HG03103 (cell line): Measurements from ENCODE around the gene TGFB1I1.
A peak's percentile ranks its signal among the peaks of the same experiment; 100 is the strongest.

Experiments
- ATAC-seq: cut with Tn5 transposase; IDR thresholded peaks from one replicate; pipeline ENCODE4 v1.9.1; 2021; ENCODE audit warnings: low read depth; ENCODE audit not compliant: unreplicated experiment

TGFB1I1 gene

DNA sequence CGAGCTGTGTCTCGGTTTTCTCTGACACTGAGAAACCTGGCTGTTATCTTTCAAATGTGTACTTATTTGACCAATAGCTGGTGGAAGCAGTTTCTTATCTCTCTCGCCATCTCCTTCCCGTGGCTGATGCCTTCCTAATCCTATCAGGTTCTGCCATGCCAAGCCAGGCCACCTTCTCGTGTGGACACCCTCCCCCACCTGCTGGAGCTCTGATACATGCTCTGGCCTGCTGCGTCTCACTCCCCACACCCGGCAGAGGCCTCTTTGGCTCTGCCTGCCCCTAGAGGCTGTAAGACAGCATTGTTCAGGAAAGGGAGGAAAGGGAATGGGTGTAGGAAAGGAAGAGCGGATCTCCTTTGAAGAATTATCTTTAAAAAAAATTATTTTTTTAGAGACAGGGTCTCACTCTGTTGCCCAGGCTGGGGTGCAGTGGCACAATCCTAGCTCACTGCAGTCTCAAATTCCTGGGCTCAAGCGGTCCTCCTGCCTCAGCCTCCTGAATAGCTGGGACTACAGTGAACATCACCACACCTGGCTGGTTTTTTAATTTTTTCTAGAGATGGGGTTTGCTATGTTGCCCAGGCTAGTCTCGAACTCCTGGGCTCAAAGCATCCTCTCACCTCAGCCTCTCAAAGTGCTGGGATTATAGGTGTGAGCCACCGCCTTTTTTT is 20.1 kb upstream of the TGFB1I1 start:
- peak; percentile 63 for ATAC-seq

DNA sequence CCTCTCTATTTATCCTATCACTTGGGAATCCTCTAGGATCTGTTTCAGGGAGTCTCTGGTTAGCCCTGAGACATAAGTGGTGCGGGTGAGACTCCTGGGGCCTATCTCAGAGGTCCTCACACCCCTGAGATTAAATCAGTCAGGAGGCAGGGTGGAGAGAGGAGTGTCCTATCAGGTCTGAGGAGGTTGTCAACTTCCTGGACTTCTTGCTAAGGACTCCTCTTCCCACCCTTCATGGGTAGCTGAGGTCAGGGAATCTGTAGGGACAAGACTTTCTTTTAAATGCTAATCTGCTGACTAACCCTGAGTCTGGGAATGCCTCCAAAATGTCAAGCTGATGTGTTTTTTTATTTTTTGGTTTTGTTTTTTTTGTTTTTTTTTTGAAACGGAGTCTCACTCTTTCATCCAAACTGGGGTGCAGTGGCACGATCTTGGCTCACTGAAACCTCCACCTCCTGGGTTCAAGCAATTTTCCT is 19.3 kb upstream of the TGFB1I1 start:
- no peak for ATAC-seq

DNA sequence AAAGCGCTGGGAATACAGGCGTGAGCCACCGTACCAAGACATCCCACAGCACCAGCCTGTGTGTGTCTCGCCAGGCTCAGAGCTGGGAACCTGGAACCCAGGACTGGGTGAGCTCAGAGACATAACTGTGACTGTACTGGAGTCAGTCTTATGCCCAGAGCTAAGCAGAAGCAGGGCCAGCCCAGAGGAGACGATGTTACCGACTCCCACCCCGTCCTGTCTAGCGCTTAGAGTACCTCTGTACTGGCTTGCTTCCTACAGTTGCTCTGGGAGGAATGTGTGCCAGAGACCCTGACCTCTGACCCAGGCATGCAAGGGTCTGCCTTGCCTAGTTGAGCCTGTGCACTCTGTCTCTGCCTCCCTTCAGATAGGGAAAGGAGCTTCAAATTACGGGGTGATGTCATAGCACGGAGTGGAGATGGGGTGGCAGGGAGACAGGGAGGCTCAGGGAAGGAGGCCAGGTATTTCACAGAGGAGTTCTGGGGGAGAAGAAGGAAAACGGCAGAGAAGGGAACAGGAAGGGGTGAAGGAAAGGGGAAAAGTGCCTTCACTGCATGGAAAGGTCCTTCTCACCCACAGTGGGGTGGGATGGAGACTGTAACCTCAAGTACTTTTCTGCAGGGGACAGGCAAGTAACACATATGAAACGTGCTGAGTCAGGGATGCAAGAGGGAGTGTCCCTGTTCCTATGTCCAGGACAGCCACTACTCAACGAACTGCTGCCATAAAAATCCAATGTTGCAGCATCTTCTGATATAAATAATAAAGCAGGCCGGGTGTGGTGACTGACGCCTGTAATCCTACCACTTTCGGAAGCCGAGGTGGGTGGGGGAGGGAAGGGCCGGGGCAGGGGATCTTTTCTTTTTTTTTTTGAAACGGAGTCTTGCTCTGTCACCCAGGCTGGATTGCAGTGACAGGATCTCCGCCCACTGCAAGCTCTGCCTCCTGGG is 18.4 kb upstream of the TGFB1I1 start:
- ATAC-seq: no peak

DNA sequence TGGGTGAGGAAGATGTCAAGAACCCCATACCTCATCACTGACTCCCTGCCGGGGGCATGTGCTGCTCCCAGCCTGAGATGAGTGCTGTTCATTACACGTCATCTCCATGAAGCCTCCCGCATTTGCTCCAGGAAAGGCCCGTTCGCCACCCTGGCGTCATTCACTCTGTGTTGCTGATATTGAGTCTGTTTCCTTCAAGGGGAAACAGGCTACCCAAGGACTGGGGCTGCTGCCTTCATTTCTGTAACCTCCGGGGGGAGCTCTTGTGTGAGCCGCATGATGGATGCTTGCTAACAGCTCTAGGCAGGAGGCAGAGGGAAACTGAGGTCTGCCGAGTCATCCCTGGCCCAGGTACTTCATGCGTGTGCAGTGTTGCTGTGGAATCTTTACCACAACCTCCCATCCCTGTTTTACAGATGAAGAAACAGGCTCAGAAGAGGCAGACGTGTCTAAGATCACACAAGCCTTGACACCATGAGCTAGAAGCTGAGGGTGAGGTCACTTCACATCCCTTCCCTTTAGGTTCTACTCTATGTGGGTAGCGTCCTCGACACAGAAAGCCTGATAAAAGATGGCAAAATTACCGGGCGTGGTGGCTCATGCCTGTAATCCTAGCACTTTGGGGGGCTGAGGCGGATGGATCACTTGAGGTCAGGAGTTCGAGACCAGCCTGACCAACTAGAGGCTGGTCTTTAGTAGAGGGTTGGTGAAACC is 16.2 kb upstream of the TGFB1I1 start:
- ATAC-seq: no peak

DNA sequence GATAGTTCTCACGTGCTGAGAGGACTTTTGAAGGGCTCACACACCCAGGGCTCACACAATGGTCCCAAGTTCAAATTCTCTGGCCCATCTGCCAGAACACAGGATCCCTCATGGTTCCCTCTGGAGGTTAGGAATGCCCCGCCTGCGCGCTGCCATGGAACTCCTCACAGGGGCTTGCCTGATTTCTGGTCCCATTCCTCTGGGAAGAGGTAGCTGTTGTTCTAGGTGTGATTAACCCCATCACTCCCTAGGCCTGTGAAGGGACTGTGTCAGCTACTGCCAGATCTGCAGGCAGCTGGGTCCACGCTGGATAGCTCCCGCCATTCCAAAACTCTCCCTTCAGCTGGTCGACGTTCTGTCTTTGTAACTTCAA is 15.0 kb upstream of the TGFB1I1 start:
- ATAC-seq: no peak

DNA sequence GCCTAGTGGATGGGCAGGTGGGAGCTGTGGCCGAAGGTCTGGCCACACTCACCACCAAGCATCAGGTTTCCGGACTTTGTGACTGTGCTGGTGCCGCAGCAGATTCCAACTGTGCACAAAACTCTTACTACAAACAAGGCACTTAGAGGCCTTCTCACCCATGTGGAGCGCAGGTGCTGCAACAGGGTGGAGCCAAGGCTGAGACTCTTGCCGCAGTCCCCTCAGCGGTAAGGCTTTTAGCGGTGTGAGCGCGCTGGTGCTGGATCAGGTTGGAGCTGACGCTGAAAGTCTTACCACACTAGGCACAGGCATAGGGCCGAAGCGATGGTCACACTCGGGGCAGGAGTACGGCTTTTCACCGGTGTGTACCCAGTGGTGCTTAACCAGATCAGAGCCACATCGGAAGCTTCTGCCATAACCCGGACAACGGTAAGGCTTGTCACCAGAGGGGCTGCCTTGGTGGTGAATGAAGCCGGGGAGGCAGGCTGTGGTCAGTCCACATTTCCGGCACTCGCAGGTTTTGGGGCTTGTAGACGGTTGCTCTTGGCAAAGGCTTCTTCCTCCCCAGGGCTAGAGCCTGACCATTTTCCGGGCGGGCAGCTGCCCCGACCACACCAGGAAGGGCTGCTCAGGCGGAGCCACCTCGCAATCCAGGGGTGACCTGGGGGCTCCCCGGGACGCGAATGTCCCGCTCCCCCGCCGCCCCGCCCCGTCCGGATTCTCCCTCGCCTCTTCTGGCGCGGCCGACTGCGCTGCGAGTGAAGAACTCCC is 13.7 kb upstream of the TGFB1I1 start:
- ATAC-seq: no peak

DNA sequence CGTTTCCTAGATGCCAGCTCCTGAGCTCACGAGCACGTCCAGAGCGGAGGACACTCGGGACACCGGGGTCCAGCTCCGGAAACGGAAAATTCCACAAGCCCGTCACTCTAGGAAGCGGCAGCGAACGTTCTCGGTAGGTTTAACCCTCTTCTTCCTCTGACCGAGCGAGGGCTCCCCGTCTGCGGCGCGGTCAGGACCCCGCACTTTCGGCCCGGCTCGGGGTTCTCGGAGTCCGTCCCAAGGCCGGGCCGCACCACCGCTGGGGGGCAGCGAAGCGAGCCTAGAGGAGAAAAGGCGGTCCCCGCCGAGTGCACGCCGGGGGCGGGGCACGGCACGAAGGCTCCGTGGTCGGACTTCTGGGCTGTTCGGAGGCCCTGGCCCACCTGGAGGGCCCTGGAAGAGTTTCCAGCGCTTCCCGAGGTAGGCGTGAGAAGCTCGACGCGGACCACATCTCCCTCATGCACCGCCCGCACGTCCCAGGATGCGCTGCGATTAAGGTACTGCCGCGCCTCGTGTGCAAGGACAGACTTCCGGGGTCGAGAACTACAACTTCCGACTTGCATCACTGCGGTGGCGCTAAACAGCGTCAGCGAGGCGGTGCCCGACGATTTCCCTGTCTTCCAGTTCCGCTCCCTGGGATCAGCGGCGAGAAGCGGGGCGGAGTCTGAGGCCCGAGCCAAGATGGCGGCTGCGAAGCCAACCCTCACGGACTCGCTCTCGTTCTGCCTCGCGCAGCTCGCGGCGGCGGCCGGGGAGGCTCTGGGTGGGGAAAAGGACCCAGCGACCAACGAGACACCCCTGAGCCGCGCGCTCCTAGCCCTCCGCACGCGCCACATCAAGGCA is 12.9 kb upstream of the TGFB1I1 start, which contains the start of gene ARMC5:
Gene ARMC5 (plus strand): TSS at position 658 of the 843 bp plus-strand sequence. CDS start 24 bp downstream, at position 682.
- peak; percentile 59 for ATAC-seq

DNA sequence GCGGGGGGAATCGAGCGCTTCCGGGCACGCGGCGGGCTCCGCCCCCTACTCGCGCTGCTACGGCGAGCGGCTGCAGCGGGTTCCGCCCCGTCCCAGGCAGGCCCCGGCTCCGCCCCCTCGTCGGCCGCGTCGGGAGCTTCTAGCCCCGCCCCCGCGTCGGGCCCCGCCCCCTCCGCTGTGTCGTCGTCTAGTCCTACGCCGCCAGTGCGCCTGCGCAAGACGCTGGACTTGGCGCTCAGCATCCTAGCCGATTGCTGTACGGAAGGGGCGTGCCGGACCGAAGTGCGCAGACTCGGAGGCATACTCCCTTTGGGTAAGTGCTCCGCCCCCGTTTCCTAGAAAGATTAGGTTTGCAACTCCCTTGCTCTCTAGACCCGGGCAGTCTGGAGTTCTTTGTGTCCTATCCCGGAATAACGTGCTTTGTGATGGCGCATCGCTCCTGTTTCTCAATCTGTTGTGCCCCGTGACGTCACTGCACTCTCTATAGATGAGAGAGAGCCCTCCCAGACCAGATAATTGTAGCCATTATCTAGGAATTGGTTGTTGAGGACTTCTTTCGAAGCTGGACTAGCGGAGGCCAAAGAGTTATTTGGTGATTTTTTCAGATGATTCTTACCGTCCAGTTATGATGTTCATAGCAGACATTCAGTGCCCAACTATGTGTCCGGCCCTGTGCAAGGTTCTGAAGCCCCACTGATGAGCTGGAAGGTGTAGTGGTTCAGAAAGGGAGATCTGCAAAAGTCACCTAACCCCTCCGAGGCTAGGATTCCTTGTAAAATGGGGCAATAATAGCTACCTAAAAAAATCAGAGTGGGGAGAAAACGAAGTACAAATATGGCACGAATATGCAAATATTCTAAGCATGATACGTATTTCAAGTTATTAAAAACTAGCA is 12.0 kb upstream of the TGFB1I1 start:
- peak; percentile 57 for ATAC-seq

DNA sequence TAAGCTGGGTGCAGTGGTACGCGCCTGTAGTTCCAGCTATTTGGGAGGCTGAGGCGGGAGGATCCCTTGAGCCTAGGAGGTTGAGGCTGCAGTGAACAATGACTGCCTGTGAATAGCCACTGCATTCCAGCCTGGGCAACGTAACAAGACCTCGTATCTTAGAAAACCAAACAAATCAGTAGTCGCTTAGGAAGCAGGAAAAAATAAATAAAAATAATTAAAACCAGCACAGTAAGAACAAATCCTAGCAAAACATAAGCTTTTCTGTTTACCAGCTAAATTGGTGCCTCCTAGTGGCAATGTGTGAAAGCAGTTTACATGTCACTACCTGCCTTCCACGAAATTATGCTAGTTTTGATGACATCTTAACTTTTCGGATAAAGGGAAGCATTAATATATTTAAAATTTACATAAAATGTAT is 11.4 kb upstream of the TGFB1I1 start:
- no peak for ATAC-seq

DNA sequence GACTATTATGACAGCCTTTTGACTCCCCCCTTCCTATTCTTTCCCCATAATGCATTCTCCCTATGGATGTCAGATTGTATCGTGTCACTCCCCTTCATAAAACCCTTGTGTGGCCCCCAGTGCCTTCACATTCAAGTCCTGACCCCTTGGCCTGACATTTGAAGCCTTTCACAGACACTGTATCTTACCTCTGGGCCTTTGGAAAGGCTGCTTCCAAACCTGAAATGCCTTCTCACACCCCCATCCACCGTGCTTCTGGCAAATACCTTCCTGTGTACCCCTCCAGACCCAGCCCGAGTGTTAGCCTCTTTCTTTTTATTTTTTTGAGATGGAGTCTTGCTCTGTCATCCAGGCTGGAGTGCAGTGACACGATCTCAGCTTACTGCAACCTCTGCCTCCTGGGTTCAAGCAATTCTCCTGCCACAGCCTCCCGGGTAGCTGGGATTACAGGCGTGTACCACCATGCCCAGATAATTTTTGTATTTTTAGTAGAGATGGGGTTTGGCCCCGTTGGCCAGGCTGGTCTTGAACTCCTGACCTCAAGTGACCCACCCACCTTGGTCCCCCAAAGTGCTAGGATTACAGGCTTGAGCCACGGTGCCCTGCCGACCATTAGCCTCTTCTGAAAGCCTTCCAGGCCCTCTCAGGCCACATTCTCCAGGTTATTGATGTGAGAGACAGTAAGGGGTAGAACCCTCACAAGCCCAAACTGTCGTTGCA is 10.6 kb upstream of the TGFB1I1 start:
- ATAC-seq: no peak

DNA sequence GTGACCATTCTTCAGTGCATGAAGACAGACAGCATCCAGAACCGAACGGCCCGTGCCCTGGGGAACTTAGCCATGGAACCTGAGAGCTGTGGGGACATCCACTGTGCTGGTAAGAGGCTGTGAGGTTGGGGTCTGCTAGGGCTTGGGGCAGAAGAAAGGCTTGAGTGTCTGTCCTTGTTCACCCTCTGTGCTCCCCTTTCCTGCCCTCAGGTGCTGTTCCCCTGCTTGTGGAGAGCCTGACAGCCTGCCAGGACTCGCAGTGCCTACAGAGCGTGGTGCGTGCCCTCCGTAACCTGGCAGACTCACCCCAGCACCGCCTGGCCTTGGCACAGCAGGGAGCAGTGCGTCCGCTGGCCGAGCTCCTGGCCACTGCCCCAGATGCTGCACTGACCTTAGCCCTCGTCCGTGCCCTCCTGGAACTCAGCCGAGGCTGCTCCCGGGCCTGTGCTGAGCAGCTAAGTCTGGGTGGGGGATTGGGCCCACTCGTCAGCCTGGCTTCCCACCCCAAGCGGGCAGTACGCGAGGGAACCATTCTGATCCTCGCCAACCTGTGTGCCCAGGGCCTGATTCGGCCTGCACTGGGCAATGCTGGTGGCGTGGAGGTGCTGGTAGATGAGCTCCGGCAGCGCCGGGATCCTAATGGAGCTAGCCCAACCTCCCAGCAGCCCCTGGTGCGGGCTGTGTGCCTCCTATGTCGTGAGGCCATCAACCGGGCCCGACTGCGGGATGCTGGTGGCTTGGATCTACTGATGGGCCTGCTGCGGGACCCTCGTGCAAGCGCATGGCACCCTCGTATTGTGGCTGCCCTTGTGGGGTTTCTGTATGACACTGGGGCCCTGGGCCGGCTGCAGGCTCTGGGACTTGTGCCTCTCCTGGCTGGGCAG is 9.8 kb upstream of the TGFB1I1 start:
- no peak for ATAC-seq

DNA sequence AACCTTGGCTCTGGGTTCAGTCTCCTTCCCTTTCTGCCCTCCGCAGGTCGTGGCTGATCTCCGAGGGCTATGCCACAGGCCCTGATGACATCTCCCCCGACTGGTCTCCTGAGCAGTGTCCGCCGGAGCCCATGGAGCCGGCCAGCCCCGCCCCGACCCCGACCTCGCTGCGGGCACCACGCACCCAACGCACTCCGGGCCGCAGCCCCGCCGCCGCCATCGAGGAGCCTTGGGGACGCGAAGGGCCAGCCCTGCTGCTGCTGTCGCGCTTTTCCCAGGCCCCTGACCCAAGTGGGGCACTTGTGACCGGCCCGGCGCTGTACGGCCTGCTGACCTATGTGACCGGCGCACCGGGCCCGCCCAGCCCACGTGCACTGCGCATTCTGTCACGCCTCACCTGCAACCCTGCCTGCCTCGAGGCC is 7.6 kb upstream of the TGFB1I1 start:
- ATAC-seq: no peak

DNA sequence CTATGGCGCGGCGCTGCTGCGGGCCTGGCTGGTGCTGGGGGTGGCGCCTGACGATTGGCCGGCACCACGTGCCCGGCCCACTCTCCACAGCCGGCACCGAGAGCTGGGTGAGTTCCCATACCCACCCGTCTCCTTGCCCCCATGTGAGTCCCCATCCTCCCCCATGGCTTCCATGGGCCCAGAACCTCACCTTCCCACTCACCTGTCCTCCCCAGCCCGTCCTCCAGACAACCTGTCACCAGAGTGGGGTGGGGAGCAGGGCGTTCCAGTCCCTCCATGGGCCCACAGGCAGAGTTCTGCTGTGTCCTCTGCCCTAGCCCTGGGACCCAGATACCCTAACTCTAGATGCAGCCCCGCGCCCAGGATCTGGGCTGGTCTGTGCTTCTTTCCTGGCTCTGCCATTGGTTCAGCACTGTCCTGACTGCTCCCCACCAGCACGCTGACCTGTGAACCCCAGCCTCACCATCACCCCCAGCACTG is 7.1 kb upstream of the TGFB1I1 start:
- ATAC-seq: no peak

DNA sequence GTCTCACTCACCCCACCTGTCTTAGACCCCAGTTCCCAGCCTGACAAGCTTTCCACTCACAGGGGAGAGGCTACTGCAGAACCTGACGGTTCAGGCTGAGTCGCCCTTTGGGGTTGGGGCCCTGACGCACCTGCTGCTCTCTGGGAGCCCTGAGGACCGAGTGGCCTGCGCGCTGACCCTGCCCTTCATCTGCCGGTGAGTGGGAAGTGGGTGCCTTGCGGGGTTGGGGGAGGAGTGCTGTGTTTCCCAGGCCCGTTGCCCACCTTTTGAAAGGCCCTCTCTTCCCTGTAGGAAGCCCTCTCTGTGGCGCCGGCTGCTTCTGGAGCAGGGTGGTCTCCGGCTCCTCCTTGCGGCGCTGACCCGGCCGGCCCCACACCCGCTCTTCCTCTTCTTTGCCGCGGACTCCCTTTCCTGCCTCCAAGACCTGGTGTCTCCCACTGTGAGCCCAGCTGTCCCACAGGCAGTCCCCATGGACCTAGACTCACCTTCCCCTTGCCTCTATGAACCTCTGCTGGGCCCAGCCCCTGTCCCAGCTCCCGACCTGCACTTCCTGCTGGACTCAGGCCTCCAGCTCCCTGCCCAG is 6.1 kb upstream of the TGFB1I1 start:
- ATAC-seq: no peak

DNA sequence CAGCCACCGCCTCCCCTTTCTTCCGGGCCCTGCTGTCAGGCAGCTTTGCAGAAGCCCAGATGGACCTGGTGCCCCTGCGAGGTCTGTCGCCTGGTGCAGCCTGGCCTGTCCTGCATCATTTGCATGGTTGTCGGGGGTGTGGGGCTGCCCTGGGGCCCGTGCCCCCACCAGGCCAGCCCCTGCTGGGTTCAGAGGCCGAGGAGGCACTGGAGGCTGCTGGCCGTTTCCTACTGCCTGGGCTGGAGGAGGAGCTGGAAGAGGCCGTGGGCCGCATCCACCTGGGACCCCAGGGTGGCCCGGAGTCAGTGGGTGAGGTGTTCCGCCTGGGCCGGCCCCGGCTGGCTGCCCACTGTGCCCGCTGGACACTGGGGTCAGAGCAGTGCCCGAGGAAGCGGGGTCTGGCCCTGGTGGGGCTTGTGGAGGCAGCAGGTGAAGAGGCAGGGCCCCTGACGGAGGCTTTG is 5.5 kb upstream of the TGFB1I1 start:
- ATAC-seq: no peak

DNA sequence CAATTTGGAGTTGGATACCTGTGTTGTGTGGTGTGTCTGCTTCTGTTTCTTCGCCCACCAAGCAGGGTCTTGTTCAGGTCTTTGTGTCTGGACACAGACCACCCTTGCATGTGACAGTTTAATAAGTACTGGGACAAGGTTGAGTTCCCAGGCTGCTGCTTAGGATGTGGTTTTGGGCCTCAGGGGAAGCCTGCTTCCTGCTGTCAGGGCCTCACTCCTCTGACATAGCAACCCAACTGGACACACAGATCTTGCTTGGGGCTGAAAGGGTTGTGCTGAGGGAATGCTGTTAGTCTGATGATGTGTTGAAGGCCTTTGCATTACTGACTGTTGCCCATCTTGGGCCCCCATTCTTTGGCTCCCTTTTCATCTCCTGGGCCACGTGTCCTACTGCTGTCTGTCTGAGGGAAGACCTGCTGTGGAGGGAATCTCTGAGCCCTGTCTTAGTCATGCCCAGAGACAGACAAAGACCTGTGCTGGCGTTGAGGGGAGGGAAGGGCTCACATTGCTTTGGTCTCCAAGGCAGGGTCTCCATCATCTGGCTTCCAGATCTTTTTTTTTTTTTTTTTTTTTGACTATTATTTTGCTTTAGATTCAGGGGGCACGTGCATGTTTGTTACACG is 4.7 kb upstream of the TGFB1I1 start:
- ATAC-seq: peak; percentile 66
